Activated naive CD8-positive, alpha-beta T cell treated with anti-CD3 and anti-CD28 coated beads for 36 hours (primary cell): ENCODE data around the gene SH2D6. TPM values are rescaled to one million over a fixed set of nuclear protein-coding genes. Genes with fewer than 3 reads are reported as not detected.
"Not testable (repeated sequence)": the region's sequence is repeated elsewhere in the genome, so short reads cannot be mapped to it uniquely, and the experiment has no call there.

Experiments
- DNase-seq: peaks from one replicate; pipeline ENCODE4 v3.0.0; 2021
- H3K27ac Mint-ChIP-seq: one replicate; pipeline ENCODE4 v1.8.0; 2022; ENCODE audit warnings: mild to moderate bottlenecking, moderate library complexity, mixed read lengths
- H3K27me3 Mint-ChIP-seq: one replicate; pipeline ENCODE4 v1.8.0; 2022; ENCODE audit warnings: mild to moderate bottlenecking, mixed read lengths
- H3K36me3 Mint-ChIP-seq: one replicate; pipeline ENCODE4 v1.8.0; 2021; ENCODE audit warnings: mild to moderate bottlenecking, mixed read lengths
- H3K4me1 Mint-ChIP-seq: one replicate; pipeline ENCODE4 v1.8.0; 2021; ENCODE audit warnings: mixed read lengths
- H3K4me3 Mint-ChIP-seq: one replicate; pipeline ENCODE4 v1.8.0; 2022; ENCODE audit warnings: mild to moderate bottlenecking, moderate library complexity, mixed read lengths
- H3K9me3 Mint-ChIP-seq: one replicate; pipeline ENCODE4 v1.8.0; 2022; ENCODE audit warnings: mixed read lengths
- total RNA-seq, 2 experiments: library from RNA; stranded (reverse); gene quantifications; one replicate each; pipeline ENCODE4 v1.2.3, GENCODE V29; 2021

Gene SH2D6
- 1 to 10 TPM in 1 of 2 experiments, under 1 TPM in 1; 0.74 to 1.2 TPM for total RNA-seq

GRCh38 chr2:85418132-85419008, at the start of gene SH2D6:
TSS of gene SH2D6 (plus strand) at chr2:85418714. CDS start at chr2:85429466, 10,752 bp downstream.
- H3K27me3 Mint-ChIP-seq, result peaks cover 2% of the 10 kb centered on the region
- peak; percentile 86 for DNase-seq
- peak within 1 kb of the TSS; percentile 92 for H3K4me3 Mint-ChIP-seq
- peaks cover 37% of the 10 kb centered on the region for H3K4me1 Mint-ChIP-seq
- peak within 1 kb of the TSS; percentile 98 for H3K27ac Mint-ChIP-seq
- no peaks in the 10 kb centered on the region for H3K9me3 Mint-ChIP-seq
- H3K36me3 Mint-ChIP-seq, result no peaks in the 10 kb centered on the region

GRCh38 chr2:85368921-85369320, 49.6 kb upstream of the SH2D6 start:
- no peak overlapping the region for H3K4me3 Mint-ChIP-seq
- no peaks in the 10 kb centered on the region for H3K9me3 Mint-ChIP-seq
- no peak overlapping the region for H3K27ac Mint-ChIP-seq
- H3K27me3 Mint-ChIP-seq, result no peaks in the 10 kb centered on the region
- peaks cover 3% of the 10 kb centered on the region for H3K36me3 Mint-ChIP-seq
- H3K4me1 Mint-ChIP-seq, result no peaks in the 10 kb centered on the region
- DNase-seq, result no peak

GRCh38 chr2:85369500-85369899, 49.0 kb upstream of the SH2D6 start:
- Mint-ChIP-seq H3K27ac (no peak overlapping the region), H3K36me3 (peaks cover 3% of the 10 kb centered on the region), H3K9me3 (no peaks in the 10 kb centered on the region), H3K4me1 (no peaks in the 10 kb centered on the region), H3K27me3 (no peaks in the 10 kb centered on the region), H3K4me3 (no peak overlapping the region)
- no peak for DNase-seq

- no peak overlapping the region for H3K4me3 Mint-ChIP-seq
- no peaks in the 10 kb centered on the region for H3K4me1 Mint-ChIP-seq
- no peak overlapping the region for H3K27ac Mint-ChIP-seq
- H3K27me3 Mint-ChIP-seq, result no peaks in the 10 kb centered on the region
- H3K9me3 Mint-ChIP-seq, result no peaks in the 10 kb centered on the region
- H3K36me3 Mint-ChIP-seq, result peaks cover 8% of the 10 kb centered on the region
- DNase-seq, result no peak
Measured at GRCh38 chr2:85371045-85371444, 47.5 kb upstream of the SH2D6 start.

- DNase-seq, result no peak
- Mint-ChIP-seq H3K9me3 (no peaks in the 10 kb centered on the region), H3K27ac (no peak overlapping the region)
Measured at GRCh38 chr2:85376291-85377065, 42.0 kb upstream of the SH2D6 start.

GRCh38 chr2:85377083-85377482, 41.4 kb upstream of the SH2D6 start:
- DNase-seq, result no peak
- Mint-ChIP-seq H3K4me3 (no peak overlapping the region), H3K36me3 (peaks cover 42% of the 10 kb centered on the region), H3K27ac (no peak overlapping the region), H3K9me3 (no peaks in the 10 kb centered on the region), H3K4me1 (no peaks in the 10 kb centered on the region), H3K27me3 (no peaks in the 10 kb centered on the region)

More at GRCh38 chr2:85376291-85377065, 42.0 kb upstream of the SH2D6 start:
- Mint-ChIP-seq H3K27me3 (no peaks in the 10 kb centered on the region), H3K4me1 (no peaks in the 10 kb centered on the region), H3K36me3 (peaks cover 40% of the 10 kb centered on the region), H3K4me3 (no peak overlapping the region)

GRCh38 chr2:85378257-85378656, 40.3 kb upstream of the SH2D6 start:
- Mint-ChIP-seq H3K36me3 (peaks cover 40% of the 10 kb centered on the region), H3K4me3 (no peak overlapping the region), H3K4me1 (no peaks in the 10 kb centered on the region), H3K27ac (no peak overlapping the region), H3K27me3 (no peaks in the 10 kb centered on the region), H3K9me3 (no peaks in the 10 kb centered on the region)
- DNase-seq, result no peak

- Mint-ChIP-seq H3K36me3 (peaks cover 37% of the 10 kb centered on the region), H3K9me3 (no peaks in the 10 kb centered on the region), H3K4me1 (peaks cover 2% of the 10 kb centered on the region), H3K27ac (no peak overlapping the region), H3K4me3 (no peak overlapping the region), H3K27me3 (no peaks in the 10 kb centered on the region)
- no peak for DNase-seq
Measured at GRCh38 chr2:85380048-85380447, 38.5 kb upstream of the SH2D6 start.

- H3K27me3 Mint-ChIP-seq, H3K4me3 Mint-ChIP-seq, H3K4me1 Mint-ChIP-seq, DNase-seq, H3K9me3 Mint-ChIP-seq, H3K27ac Mint-ChIP-seq: not testable (repeated sequence)
- H3K36me3 Mint-ChIP-seq, result peaks cover 27% of the 10 kb centered on the region
Measured at GRCh38 chr2:85383151-85383550, 35.4 kb upstream of the SH2D6 start.

GRCh38 chr2:85383850-85384249, 34.7 kb upstream of the SH2D6 start:
- no peak for DNase-seq
- Mint-ChIP-seq H3K36me3 (peaks cover 20% of the 10 kb centered on the region), H3K27me3 (no peaks in the 10 kb centered on the region), H3K9me3 (no peaks in the 10 kb centered on the region), H3K4me1 (peaks cover 4% of the 10 kb centered on the region), H3K4me3 (no peak overlapping the region), H3K27ac (no peak overlapping the region)

- Mint-ChIP-seq H3K4me1 (peaks cover 4% of the 10 kb centered on the region), H3K4me3 (no peak overlapping the region), H3K27ac (no peak overlapping the region), H3K9me3 (no peaks in the 10 kb centered on the region), H3K36me3 (peaks cover 2% of the 10 kb centered on the region), H3K27me3 (no peaks in the 10 kb centered on the region)
- no peak for DNase-seq
Measured at GRCh38 chr2:85385746-85386145, 32.8 kb upstream of the SH2D6 start.

GRCh38 chr2:85387754-85388153, 30.8 kb upstream of the SH2D6 start:
- Mint-ChIP-seq H3K36me3 (no peaks in the 10 kb centered on the region), H3K27me3 (no peaks in the 10 kb centered on the region), H3K4me3 (no peak overlapping the region), H3K4me1 (peaks cover 8% of the 10 kb centered on the region), H3K27ac (no peak overlapping the region), H3K9me3 (no peaks in the 10 kb centered on the region)
- no peak for DNase-seq

GRCh38 chr2:85388878-85389538, 29.5 kb upstream of the SH2D6 start:
- no peaks in the 10 kb centered on the region for H3K27me3 Mint-ChIP-seq
- no peaks in the 10 kb centered on the region for H3K36me3 Mint-ChIP-seq
- DNase-seq, result no peak
- no peak overlapping the region for H3K27ac Mint-ChIP-seq
- H3K9me3 Mint-ChIP-seq, result no peaks in the 10 kb centered on the region
- peaks cover 9% of the 10 kb centered on the region for H3K4me1 Mint-ChIP-seq
- no peak overlapping the region for H3K4me3 Mint-ChIP-seq

- H3K27ac Mint-ChIP-seq, result no peak overlapping the region
- H3K9me3 Mint-ChIP-seq, result no peaks in the 10 kb centered on the region
Measured at GRCh38 chr2:85390941-85391669, 27.4 kb upstream of the SH2D6 start.

More at GRCh38 chr2:85390941-85391669, 27.4 kb upstream of the SH2D6 start:
- Mint-ChIP-seq H3K4me3 (no peak overlapping the region), H3K36me3 (no peaks in the 10 kb centered on the region), H3K4me1 (peaks cover 5% of the 10 kb centered on the region), H3K27me3 (no peaks in the 10 kb centered on the region)
- peak; percentile 68 for DNase-seq
